HG02759 (cell line): ENCODE results near the gene GBP2.
A peak's percentile ranks its signal among the peaks of the same experiment; 100 is the strongest.
"Not testable (repeated sequence)": the region's sequence is repeated elsewhere in the genome, so short reads cannot be mapped to it uniquely, and the experiment has no call there.

ENCODE experiments used
- ATAC-seq: cut with Tn5 transposase; IDR thresholded peaks from one replicate; pipeline ENCODE4 v1.9.1; 2021; ENCODE audit warnings: mild to moderate bottlenecking, moderate library complexity; ENCODE audit not compliant: unreplicated experiment

Gene GBP2

GRCh38 chr1:89128003-89128458, 2.1 kb upstream of the GBP2 start:
- ATAC-seq = not testable (repeated sequence)

- ATAC-seq = not testable (repeated sequence)
These were observed 970 bp upstream of the GBP2 start for GRCh38 chr1:89126602-89127565.

GRCh38 chr1:89125240-89125912, 538 bp downstream of the GBP2 start:
- ATAC-seq = peak; percentile 33

GRCh38 chr1:89121641-89122040, 4.3 kb downstream of the GBP2 start:
- ATAC-seq = no peak

GRCh38 chr1:89114662-89115061, 11.3 kb downstream of the GBP2 start:
- no peak for ATAC-seq

- no peak for ATAC-seq
These were observed 12.9 kb downstream of the GBP2 start for GRCh38 chr1:89112871-89113613.

GRCh38 chr1:89104687-89105086, 21.2 kb downstream of the GBP2 start:
- ATAC-seq = no peak

GRCh38 chr1:89104147-89104546, 21.8 kb downstream of the GBP2 start:
- ATAC-seq = no peak

GRCh38 chr1:89102021-89102420, 23.9 kb downstream of the GBP2 start:
- no peak for ATAC-seq

- ATAC-seq = no peak
These were observed 25.5 kb downstream of the GBP2 start for GRCh38 chr1:89100412-89100811.

- ATAC-seq = no peak
These were observed 27.1 kb downstream of the GBP2 start for GRCh38 chr1:89098857-89099256.

GRCh38 chr1:89095737-89096136, 30.2 kb downstream of the GBP2 start:
- ATAC-seq = no peak

GRCh38 chr1:89089962-89090361, 36.0 kb downstream of the GBP2 start:
- no peak for ATAC-seq

- no peak for ATAC-seq
These were observed 37.3 kb downstream of the GBP2 start for GRCh38 chr1:89088572-89088971.

GRCh38 chr1:89087241-89087640, 38.7 kb downstream of the GBP2 start:
- ATAC-seq = no peak

GRCh38 chr1:89085781-89086180, 40.1 kb downstream of the GBP2 start:
- ATAC-seq = no peak

GRCh38 chr1:89081005-89081404, 44.9 kb downstream of the GBP2 start:
- no peak for ATAC-seq

GRCh38 chr1:89080068-89080467, 45.8 kb downstream of the GBP2 start:
- not testable (repeated sequence) for ATAC-seq

GRCh38 chr1:89072466-89073065, 53.3 kb downstream of the GBP2 start:
- ATAC-seq = not testable (repeated sequence)

GRCh38 chr1:89070509-89070908, 55.4 kb downstream of the GBP2 start:
- ATAC-seq = no peak

- ATAC-seq = no peak
These were observed 56.0 kb downstream of the GBP2 start for GRCh38 chr1:89069951-89070350.
